OCI-LY3 (cell line): Measurements from ENCODE around the gene MMP17.

ENCODE experiments used
- H2AFZ ChIP-seq: fragments of 200-600, 300-600 bp; shearing (Covaris generic); 2 replicates; pipeline ENCODE4 v1.6.0; 2014; ENCODE audit warnings: antibody characterized with exemption, low read depth, low read length
- H3K27ac ChIP-seq: fragments of 200-600, 300-600 bp; sonication (generic); 2 replicates; pipeline ENCODE4 v1.5.1; 2014; ENCODE audit warnings: mild to moderate bottlenecking, low read length, moderate library complexity, mixed read lengths
- H3K27me3 ChIP-seq: fragments of 200-600, 300-600 bp; sonication (generic); 2 replicates; pipeline ENCODE4 v1.6.1; 2014; ENCODE audit warnings: low read depth, low read length, mixed read lengths
- H3K36me3 ChIP-seq: fragments of 200-600, 300-600 bp; sonication (generic); replicated peaks from 2 replicates; pipeline ENCODE3; 2014; ENCODE audit warnings: low read depth, low read length, mixed read lengths
- H3K4me1 ChIP-seq: fragments of 300-600, 200-600 bp; sonication (generic); 2 replicates; pipeline ENCODE4 v1.6.1; 2014; ENCODE audit warnings: low read length, mixed read lengths
- H3K4me2 ChIP-seq: fragments of 200-600, 300-600 bp; sonication (generic); 2 replicates; pipeline ENCODE4 v1.6.1; 2014; ENCODE audit warnings: low read length, mixed read lengths
- H3K4me3 ChIP-seq: fragments of 300-600, 200-600 bp; sonication (generic); 2 replicates; pipeline ENCODE4 v1.5.1; 2014; ENCODE audit warnings: antibody characterized with exemption, mild to moderate bottlenecking, low read length, moderate library complexity
- H3K79me2 ChIP-seq: fragments of 300-600, 200-600 bp; shearing (Covaris generic); 2 replicates; pipeline ENCODE4 v1.6.1; 2014; ENCODE audit warnings: mild to moderate bottlenecking, low read length, mixed read lengths
- H3K9ac ChIP-seq: fragments of 300-600, 200-600 bp; shearing (Covaris generic); 2 replicates; pipeline ENCODE4 v1.6.0; 2014; ENCODE audit warnings: mild to moderate bottlenecking, low read length, moderate library complexity
- H3K9me3 ChIP-seq: fragments of 200-600, 300-600 bp; shearing (Covaris generic); 2 replicates; pipeline ENCODE4 v1.6.1; 2014; ENCODE audit warnings: low read length, mixed read lengths; ENCODE audit not compliant: insufficient read depth
- H4K20me1 ChIP-seq: fragments of 200-600, 300-600 bp; sonication (generic); 2 replicates; pipeline ENCODE4 v1.6.1; 2016; ENCODE audit warnings: low read length, mixed read lengths; ENCODE audit not compliant: insufficient read depth
- EZH2phosphoT487 ChIP-seq: fragments of 200-600 bp; shearing (Covaris generic); IDR thresholded peaks from 2 replicates; pipeline ENCODE4 v1.6.1; 2018; ENCODE audit warnings: antibody characterized with exemption, mixed run types, low read depth
- TF ChIP-seq, protein P1 (sequence below): fragments of 200-600, 300-600 bp; sonication (generic); IDR thresholded peaks from 2 replicates; pipeline ENCODE4 v1.5.1; 2014; ENCODE audit warnings: antibody characterized with exemption, low read length, low read depth

The MMP17 gene

DNA sequence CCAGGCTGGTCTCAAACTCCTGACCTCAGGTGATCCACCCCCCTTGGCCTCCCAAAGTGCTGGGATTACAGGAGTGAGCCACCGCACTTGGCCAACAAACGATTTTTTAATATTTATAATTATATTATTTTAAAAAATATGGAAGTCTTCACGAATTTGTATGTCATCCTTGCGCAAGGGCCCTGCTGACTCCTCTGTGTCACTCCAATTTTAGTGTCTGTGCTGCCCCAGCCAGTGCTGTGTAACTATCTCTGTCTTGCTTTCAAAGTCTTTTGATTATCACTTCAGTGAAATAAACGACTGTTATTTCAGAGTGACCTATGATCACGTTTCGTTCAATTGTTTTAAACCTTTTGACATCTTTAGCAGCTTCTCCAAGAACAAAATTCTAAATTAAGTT is 13.1 kb upstream of the MMP17 start:
- Histone ChIP-seq H2AFZ (no peak overlapping the region), H3K9me3 (no peaks in the 10 kb centered on the region), H4K20me1 (no peaks in the 10 kb centered on the region), H3K4me3 (no peak overlapping the region), H3K4me1 (no peaks in the 10 kb centered on the region), H3K4me2 (no peak overlapping the region), H3K27me3 (no peaks in the 10 kb centered on the region), H3K27ac (no peak overlapping the region), H3K9ac (no peak overlapping the region), H3K36me3 (no peaks in the 10 kb centered on the region), H3K79me2 (no peaks in the 10 kb centered on the region)
- no peak for TF ChIP-seq EZH2phosphoT487
- TF ChIP-seq, protein P1, sequence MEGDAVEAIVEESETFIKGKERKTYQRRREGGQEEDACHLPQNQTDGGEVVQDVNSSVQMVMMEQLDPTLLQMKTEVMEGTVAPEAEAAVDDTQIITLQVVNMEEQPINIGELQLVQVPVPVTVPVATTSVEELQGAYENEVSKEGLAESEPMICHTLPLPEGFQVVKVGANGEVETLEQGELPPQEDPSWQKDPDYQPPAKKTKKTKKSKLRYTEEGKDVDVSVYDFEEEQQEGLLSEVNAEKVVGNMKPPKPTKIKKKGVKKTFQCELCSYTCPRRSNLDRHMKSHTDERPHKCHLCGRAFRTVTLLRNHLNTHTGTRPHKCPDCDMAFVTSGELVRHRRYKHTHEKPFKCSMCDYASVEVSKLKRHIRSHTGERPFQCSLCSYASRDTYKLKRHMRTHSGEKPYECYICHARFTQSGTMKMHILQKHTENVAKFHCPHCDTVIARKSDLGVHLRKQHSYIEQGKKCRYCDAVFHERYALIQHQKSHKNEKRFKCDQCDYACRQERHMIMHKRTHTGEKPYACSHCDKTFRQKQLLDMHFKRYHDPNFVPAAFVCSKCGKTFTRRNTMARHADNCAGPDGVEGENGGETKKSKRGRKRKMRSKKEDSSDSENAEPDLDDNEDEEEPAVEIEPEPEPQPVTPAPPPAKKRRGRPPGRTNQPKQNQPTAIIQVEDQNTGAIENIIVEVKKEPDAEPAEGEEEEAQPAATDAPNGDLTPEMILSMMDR, result no peak

DNA sequence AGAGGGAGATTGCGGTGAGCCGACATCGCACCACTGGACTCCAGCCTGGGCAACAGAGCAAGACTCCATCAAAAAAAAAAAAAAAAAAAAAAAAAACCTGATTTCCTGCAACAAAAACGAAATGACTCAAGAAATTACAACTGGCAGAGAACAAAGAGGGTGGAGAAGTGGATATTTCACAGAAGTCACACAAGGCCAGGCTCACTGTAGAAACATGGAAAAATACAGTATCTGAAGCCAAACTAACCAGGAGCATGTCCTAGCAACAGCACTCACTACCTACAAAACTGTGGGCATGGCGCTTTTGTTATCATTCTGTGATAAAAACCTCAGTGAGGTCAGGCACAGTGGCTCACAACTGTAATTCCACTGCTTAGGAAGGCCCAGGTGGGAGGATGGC is 11.7 kb upstream of the MMP17 start:
- peaks cover 3% of the 10 kb centered on the region for H3K4me1 ChIP-seq
- no peak overlapping the region for H3K4me3 ChIP-seq
- H3K9me3 ChIP-seq, result no peaks in the 10 kb centered on the region
- H3K79me2 ChIP-seq, result no peaks in the 10 kb centered on the region
- H3K36me3 ChIP-seq, result no peaks in the 10 kb centered on the region
- no peak for TF ChIP-seq EZH2phosphoT487
- TF ChIP-seq, protein P1, result no peak
- H3K4me2 ChIP-seq, result no peak overlapping the region
- no peak overlapping the region for H3K27ac ChIP-seq
- H3K9ac ChIP-seq, result no peak overlapping the region
- no peaks in the 10 kb centered on the region for H4K20me1 ChIP-seq
- H2AFZ ChIP-seq, result no peak overlapping the region
- H3K27me3 ChIP-seq, result no peaks in the 10 kb centered on the region

DNA sequence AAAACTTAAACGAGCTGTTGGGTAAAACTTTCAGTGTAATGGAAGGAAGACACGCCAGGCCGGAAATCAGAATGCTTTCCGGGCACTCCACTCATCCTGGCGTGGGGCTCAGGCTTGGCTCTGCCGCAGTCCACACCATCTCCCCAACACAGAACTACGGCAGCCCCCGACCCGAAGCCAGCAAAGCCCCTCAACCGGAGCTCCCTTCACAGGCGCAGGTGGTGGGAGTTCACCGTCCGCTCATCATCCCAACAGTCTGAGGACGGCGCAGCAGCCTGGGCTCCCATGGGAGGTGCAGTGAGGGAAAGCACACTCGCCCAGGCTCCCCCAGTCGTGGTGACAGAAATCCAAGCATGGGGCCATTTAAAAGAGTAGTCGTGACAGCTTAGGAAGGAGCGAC is 11.0 kb upstream of the MMP17 start:
- Histone ChIP-seq H3K4me2 (no peak overlapping the region), H2AFZ (no peak overlapping the region)

DNA sequence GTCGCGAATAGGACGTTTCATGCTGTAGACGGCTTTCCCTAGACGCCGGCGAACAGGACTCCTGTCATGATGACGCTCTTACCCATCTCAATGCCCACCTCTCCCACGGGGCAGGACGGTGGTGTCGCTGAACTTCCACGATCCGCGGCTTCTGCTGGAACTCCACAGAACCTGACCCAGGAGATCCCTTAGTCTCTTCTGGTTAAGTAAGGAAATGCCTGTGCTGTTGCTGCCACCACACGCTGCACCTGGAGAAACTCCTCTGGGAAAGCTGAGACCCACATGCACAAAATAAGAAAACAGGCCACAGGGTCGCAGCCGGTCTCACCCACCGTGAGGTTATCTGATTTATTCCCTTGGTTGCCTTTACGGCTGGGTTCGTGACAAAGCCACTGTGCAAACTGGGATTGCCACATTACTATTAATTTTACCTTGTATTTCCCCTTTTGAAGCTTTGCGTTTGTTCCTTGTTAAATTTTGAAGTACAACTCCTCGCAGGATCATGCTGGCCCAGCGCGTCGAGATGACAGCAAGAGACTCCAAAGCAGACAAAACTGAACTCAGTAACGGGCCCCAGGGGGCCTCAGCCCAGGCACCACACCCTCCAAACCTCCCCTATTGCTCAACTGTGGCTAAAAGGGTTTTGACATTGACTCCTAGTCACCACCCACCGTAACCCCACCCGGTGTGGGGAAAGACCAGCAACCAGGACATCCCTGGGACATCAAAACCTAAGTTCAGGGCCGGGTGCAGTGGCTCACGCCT is 9.2 kb upstream of the MMP17 start:
- Histone ChIP-seq H3K79me2 (no peaks in the 10 kb centered on the region), H3K36me3 (no peaks in the 10 kb centered on the region), H4K20me1 (no peaks in the 10 kb centered on the region), H3K27me3 (no peaks in the 10 kb centered on the region), H3K9me3 (no peaks in the 10 kb centered on the region), H2AFZ (no peak overlapping the region), H3K27ac (no peak overlapping the region), H3K9ac (no peak overlapping the region), H3K4me3 (no peak overlapping the region), H3K4me2 (no peak overlapping the region), H3K4me1 (peaks cover 4% of the 10 kb centered on the region)
- TF ChIP-seq, protein P1, result no peak
- TF ChIP-seq EZH2phosphoT487, result no peak

More for the DNA sequence above, 11.0 kb upstream of the MMP17 start:
- H3K27ac ChIP-seq, result no peak overlapping the region
- TF ChIP-seq, protein P1, result no peak
- TF ChIP-seq EZH2phosphoT487, result no peak
- no peak overlapping the region for H3K4me3 ChIP-seq
- peaks cover 4% of the 10 kb centered on the region for H3K4me1 ChIP-seq
- no peak overlapping the region for H3K9ac ChIP-seq
- no peaks in the 10 kb centered on the region for H3K27me3 ChIP-seq
- H4K20me1 ChIP-seq, result no peaks in the 10 kb centered on the region
- H3K9me3 ChIP-seq, result no peaks in the 10 kb centered on the region
- no peaks in the 10 kb centered on the region for H3K79me2 ChIP-seq
- no peaks in the 10 kb centered on the region for H3K36me3 ChIP-seq
